Mucosa of descending colon (tissue), 3 donors: ENCODE measurements around the gene COL21A1. TPM values are rescaled to one million over a fixed set of nuclear protein-coding genes. Genes with fewer than 3 reads are reported as not detected.
A peak's percentile ranks its signal among the peaks of the same experiment; 100 is the strongest.

Source experiments
- ATAC-seq: fragments of 200-7000 bp; cut with Tn5 transposase; one replicate; pipeline ENCODE4 v1.9.1; 2020; ENCODE audit warnings: mild to moderate bottlenecking, moderate library complexity
- DNase-seq, 3 donors: peaks; one replicate each; pipeline ENCODE4 v3.0.0-alpha.2; 2020
- H3K36me3 ChIP-seq: fragments of 200-600 bp; one replicate; pipeline ENCODE4 v1.8.0; 2021; ENCODE audit warnings: low read depth, mild to moderate bottlenecking
- H3K4me1 ChIP-seq: fragments of 200-600 bp; one replicate; pipeline ENCODE4 v1.8.0; 2021; ENCODE audit warnings: low read depth, mild to moderate bottlenecking
- H3K4me3 ChIP-seq: fragments of 200-600 bp; one replicate; pipeline ENCODE4 v1.8.0; 2021; ENCODE audit warnings: mild to moderate bottlenecking
- H3K9me3 ChIP-seq: fragments of 200-600 bp; one replicate; pipeline ENCODE4 v1.8.0; 2021; ENCODE audit warnings: mild to moderate bottlenecking
- CTCF ChIP-seq: fragments of 200-600 bp; IDR thresholded peaks from one replicate; pipeline ENCODE4 v1.8.0; 2022; ENCODE audit warnings: antibody characterized with exemption, mild to moderate bottlenecking
- intact Hi-C, 2 donors: fragments of 100-400 bp; cut with DNase I in 1 of 2; cut with micrococcal nuclease in 1 of 2; formaldehyde crosslinking; loops; one replicate each; pipeline versions ENCODE4 v1.11.0 to v1.11.1; 2022; cut with DNase I, micrococcal nuclease
- total RNA-seq, 3 donors: library from RNA; stranded (reverse); fragmentation: NEBNext Ultra II Directional in 2 of 3; extraction: Animal tissue kit (Norgen Biotek cat#: 25700) in 2 of 3; gene quantifications; one replicate each; pipeline versions ENCODE4 v1.2.1 to v1.2.4, GENCODE V29; 2021 to 2023
- donor health status: DM: no; HTN: no; CAD: no; lungs with moderate emphysema.
- donor health status: DM: no; HTN: no; CAD: no.
- donor health status: DM: no; HTN: yes; CAD: no.

COL21A1 gene
- total RNA-seq, 3 donors from 2014 or later = 0.35 to 20.5 (median 2.1) TPM

GRCh38 chr6:56288347-56288746 lies 41.0 kb upstream of the COL21A1 start:
- H3K4me1 ChIP-seq = no peaks in the 10 kb centered on the region
- no peak overlapping the region for H3K4me3 ChIP-seq
- intact Hi-C loops = loop anchor here in 1 of 2 donors (5.0 kb wide), 1 partner anchor 306 kb away; no protein-coding TSS in a partner anchor
- no peaks in the 10 kb centered on the region for H3K9me3 ChIP-seq
- peak; percentile 31 for ATAC-seq
- DNase-seq = no peak
- no peaks in the 10 kb centered on the region for H3K36me3 ChIP-seq
- TF ChIP-seq CTCF = no peak

GRCh38 chr6:56282391-56282790 lies 35.0 kb upstream of the COL21A1 start:
- TF ChIP-seq CTCF = no peak
- Histone ChIP-seq H3K4me1 (no peaks in the 10 kb centered on the region), H3K9me3 (no peaks in the 10 kb centered on the region), H3K4me3 (no peak overlapping the region), H3K36me3 (no peaks in the 10 kb centered on the region)
- DNase-seq (no peak), ATAC-seq (no peak)
- intact Hi-C loops = no loop called here

GRCh38 chr6:56280126-56280525 lies 32.7 kb upstream of the COL21A1 start:
- no peak for DNase-seq
- no peak overlapping the region for H3K4me3 ChIP-seq
- TF ChIP-seq CTCF = no peak
- H3K4me1 ChIP-seq = no peaks in the 10 kb centered on the region
- no peaks in the 10 kb centered on the region for H3K36me3 ChIP-seq
- no peaks in the 10 kb centered on the region for H3K9me3 ChIP-seq
- no peak for ATAC-seq
- intact Hi-C loops = no loop called here

- DNase-seq (no peak), ATAC-seq (peak; percentile 99)
- Histone ChIP-seq H3K9me3 (no peaks in the 10 kb centered on the region), H3K36me3 (no peaks in the 10 kb centered on the region), H3K4me3 (no peak overlapping the region), H3K4me1 (no peaks in the 10 kb centered on the region)
- intact Hi-C loops = no loop called here
- TF ChIP-seq CTCF = no peak
Observed at GRCh38 chr6:56279331-56280080, 32.1 kb upstream of the COL21A1 start.

GRCh38 chr6:56278171-56278591 lies 30.8 kb upstream of the COL21A1 start:
- no peak overlapping the region for H3K4me3 ChIP-seq
- TF ChIP-seq CTCF = no peak
- ATAC-seq = no peak
- no peak for DNase-seq
- H3K36me3 ChIP-seq = no peaks in the 10 kb centered on the region
- H3K4me1 ChIP-seq = no peaks in the 10 kb centered on the region
- intact Hi-C loops = no loop called here
- H3K9me3 ChIP-seq = no peaks in the 10 kb centered on the region
